ENCODE data around the gene TMEM125.
A peak's percentile ranks its signal among the peaks of the same experiment; 100 is the strongest.

TMEM125 gene

DNA sequence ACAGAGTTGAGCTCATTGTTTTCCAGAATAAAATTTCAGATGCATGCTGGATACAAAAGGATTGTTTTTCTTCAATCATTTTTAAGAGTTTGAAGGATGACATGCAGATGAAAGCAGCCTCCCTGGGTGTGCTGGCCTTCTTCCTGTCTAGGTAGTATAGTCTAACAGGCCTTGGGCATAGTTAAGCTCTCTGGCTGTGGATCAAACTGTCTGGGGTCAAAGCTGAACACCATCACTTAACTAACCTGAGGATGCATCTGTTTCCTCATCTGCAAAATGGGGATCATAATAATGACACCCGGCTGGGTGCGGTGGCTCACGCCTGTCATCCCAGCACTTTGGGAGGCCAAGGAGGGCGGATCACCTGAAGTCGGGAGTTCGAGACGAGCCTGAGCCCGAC is 25.0 kb downstream of the TMEM125 start:
- no peak for DNase-seq

DNA sequence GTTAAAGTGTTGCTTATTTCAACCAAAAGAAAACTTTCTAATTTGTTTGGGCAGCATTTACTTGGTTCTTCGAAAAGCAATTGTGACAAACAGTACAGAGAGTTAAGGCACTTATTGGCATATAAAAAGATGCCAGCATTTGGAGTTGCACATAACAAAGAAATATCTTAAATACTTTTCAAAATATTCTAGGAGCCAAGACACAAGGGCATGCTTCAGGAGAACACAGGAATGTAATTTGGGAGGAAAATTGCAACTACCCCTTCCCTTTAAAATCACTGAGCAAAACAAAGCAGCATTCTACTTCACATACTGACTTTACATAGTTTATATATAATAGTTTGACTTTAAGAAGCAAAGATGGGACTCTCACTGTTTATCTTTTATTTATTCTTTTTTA is 26.4 kb downstream of the TMEM125 start:
- peak; percentile 15 for DNase-seq

DNA sequence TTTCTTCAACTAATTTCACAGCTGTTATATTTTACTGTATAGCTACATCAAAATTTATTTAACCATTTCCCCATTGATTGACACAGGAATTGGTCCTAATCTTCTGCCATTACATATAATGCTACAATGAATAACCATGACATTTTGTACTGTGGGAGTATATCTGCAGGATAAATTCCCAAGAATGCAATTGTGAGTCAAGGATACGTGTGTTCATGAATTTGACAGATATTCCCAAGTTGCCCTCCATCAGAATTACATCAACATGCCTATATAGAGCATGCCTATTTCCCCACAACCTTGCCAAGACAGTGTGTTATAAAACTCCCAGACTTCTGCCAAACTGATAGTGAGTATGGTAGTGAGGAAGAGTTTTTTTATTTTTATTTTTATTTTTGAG is 28.3 kb downstream of the TMEM125 start:
- no peak for DNase-seq

DNA sequence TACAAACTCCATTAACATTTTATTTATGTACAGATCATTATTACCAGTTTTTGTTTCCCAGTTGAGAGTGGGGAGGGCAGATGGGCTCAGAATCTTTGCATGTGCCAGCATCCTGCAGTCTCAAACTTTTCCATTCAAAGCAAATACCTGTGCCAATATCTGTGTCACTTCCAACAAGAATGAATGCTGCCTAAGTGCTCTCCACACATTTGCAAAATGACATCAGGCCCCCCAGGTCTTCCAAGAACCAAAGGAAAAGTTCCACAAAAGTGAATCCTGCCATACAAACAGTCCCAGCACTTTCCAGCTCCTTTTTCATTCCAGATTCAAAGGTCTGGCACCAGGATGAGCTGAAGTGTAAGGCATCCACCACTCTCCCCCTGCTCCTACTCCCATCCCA is 29.3 kb downstream of the TMEM125 start:
- DNase-seq = no peak

DNA sequence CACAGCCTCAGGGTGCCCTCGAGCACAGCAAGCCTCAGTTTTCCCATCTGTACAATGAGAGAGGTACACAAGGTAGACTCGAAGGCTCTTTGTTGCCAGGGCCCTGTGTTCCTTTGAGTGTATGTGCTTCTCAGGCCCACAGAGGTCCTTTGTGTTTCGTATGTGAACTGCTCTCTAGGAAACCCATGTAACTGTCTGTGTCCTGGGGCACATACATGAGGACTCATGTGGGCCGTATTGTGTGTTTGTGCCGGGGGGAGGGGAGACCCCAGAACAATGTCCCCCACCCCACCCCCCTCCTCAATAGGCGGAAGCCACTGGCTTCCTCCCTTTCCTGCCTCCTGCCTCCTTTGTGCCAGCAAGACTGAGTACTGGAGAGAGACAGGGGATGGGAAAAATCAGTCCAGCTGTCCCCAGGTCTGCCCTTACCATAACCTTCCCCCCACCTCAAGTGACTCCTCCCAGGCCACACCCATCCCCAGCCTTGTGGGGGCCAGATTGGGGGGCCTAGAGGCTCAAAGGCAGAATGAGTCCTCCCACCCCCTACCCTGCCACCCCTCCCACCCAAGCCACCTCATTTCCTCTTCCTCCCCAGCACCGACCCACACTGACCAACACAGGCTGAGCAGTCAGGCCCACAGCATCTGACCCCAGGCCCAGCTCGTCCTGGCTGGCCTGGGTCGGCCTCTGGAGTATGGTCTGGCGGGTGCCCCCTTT is 30.8 kb downstream of the TMEM125 start, which contains the start of gene TIE1:
Gene TIE1, plus strand, starts transcription at position 605 of the 717 bp plus-strand sequence. Its CDS starts 90 bp downstream, at position 695.
- no peak for DNase-seq

DNA sequence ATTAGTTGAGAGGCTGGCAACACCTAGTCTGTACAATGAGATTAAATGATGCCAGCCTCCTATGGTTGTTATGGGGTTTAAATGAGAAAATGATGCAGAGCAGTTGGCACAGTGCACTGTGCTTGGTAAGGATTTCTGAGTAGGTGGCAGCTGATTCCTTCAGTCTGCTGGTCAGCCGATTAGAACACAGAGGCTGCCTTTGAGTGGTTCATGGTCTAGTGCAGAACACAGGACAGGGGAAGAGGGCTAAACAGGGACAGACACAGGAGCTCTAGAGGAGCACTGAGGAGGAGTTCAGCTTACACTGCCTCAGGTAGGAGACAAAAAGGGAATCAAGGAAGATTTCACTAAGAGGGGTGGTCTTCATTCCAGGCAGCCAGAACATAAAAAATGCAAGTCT is 32.4 kb downstream of the TMEM125 start:
- DNase-seq = no peak

DNA sequence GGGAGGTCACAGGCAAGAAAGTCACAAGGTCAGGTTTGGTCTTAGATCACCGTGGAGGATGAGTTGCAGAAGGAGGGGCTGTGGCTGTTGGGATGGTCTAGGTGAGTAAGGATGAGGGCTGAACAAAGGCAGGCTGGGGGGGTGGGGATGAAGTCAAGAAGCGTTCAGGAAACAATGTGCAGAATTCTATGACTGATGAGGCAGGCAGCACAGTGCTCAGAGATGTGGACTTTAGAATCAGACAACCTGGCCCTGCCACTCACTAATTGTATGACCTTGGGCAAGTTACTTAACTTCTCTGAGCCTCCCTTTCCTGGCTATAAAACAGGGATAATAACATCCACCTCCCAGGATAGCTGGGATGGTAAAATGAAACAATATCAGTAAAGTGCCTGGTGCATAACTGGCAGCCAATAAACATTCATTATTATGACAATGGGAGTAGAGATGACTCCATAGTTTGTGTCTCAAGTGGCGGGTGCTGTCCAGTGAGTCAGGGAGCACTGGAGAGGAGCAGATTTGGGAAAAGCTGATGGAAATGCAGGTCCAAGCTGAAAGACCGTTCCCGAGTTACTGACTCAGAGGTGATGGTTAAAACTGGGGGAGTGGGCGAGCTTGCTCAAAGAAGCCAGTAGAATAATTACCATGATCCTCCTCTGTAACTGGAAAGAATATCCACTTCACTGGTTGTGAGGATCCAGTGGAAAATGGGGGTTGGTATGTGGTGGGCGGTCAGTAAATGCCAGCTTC is 33.1 kb downstream of the TMEM125 start:
- no peak for DNase-seq

DNA sequence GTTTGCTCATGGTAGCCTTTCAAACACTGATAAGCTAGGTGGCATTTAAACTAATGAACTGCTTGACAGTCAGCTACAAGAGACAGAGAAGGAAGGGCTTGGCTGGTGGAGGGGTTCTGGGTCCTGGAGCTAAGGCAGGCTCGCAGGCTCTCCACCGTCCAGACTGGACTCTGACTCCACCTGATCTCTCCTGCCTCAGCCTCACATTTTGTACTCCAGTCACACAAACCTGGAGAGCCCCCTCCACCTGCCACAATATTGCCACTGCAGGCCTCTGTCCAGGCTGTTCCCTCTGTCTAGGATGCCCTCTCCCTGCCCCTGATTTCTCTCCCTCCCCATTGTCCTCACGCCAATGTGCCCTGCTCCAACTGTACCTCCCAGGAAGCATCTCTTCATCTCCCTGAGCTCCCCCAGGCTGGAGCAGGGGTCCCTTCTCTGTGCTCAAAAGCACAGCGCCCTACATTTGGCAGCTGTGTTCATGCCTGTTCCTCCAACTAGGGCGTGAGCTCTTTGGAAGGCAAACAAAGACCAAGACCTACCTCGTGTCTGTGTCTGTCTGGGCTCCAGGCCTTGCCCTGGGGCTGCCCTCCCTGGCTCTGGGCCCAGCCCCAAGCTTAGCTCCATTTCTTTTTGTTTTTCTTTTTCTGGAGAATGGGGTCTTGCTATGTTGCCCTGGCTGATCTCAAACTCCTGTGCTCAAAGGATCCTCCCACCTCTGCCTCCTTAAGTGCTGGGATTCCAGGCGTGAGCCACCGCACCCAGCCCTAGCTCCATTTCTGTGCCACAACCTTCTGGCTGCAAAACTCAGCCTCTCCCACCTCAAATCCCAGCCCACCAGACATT is 33.9 kb downstream of the TMEM125 start:
- no peak for DNase-seq

DNA sequence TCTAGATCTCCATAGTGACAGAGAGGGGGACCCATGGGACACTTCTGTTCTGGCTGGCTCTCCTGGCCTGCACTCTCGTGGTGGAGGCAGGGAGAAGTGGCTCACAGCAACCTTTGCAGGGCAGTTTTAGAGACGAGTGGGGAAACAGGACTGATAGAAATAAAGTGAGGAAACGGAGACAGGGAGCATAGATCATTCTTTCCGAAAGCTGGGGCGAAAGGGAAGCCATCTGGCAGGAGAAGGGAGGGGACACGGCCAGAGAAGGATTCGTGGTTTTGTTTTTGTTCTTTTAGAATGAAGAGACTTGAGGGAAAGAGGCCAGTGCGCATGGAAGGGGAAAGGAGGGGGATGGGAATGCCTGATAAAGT is 34.5 kb downstream of the TMEM125 start:
- DNase-seq = no peak

DNA sequence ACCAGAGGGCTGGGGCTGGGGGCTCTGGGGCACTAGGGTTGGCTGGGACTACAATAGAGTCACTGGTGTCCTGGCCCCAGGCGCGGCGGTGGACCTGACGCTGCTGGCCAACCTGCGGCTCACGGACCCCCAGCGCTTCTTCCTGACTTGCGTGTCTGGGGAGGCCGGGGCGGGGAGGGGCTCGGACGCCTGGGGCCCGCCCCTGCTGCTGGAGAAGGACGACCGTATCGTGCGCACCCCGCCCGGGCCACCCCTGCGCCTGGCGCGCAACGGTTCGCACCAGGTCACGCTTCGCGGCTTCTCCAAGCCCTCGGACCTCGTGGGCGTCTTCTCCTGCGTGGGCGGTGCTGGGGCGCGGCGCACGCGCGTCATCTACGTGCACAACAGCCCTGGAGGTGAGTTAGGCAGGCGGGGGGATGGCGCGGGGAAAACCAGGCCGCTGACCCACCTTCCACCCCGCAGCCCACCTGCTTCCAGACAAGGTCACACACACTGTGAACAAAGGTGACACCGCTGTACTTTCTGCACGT is 35.1 kb downstream of the TMEM125 start:
- no peak for DNase-seq

DNA sequence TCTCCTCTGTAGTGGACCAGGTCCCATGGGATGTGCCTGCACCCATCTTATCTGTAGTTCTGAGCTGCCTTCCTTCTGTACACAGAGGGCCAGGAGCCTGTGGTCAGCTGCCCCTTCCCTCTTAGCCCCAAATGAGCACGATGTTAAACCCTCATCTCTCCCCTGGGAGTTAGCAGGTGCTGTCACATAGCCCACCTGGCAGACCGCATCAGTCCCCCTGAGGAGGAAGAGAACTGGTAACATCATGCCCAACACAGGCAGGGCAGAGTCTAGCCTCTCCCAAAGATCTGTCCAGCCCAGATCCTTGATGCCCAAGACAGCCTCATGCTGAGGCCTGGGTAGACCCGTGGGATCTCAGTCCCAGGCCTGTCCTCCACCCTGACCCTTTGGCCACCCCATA is 35.7 kb downstream of the TMEM125 start:
- no peak for DNase-seq

DNA sequence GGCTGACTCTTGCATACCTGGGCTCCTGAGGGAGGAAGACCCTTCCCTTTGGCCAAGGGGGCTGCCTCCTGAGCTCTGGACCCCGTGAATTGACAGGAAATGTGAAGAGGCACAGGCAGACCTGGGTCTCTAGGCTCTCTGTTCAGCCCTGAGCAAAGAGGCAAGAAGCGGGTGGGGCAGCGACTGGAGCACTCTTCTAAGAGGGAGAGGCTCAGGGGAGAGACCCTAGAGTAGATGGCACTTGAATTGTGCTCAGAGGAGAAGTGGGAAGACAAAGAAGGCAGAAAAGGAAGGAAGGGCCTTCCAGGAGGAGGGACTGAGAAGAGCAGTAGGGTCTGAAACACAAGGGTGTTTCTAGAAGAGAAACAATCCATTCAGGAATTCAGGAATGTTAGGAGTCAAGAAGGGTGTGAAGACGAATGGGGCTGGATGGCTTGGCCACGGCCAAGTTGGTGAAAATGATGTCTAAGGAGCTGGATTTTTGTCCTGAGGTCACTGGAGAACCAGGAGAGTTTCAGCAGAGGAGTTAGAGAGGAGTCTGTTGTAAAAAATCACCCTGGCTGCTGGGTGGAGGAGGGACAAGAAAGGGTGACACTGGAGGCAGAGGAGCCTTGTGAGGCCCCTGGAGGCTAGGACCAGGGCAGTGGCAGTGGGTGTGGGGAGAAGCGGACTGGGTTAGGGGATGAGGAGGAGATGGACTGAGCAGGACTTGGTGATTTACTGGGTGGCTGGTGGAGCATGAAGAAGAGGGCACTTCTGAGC is 36.3 kb downstream of the TMEM125 start:
- DNase-seq = no peak

DNA sequence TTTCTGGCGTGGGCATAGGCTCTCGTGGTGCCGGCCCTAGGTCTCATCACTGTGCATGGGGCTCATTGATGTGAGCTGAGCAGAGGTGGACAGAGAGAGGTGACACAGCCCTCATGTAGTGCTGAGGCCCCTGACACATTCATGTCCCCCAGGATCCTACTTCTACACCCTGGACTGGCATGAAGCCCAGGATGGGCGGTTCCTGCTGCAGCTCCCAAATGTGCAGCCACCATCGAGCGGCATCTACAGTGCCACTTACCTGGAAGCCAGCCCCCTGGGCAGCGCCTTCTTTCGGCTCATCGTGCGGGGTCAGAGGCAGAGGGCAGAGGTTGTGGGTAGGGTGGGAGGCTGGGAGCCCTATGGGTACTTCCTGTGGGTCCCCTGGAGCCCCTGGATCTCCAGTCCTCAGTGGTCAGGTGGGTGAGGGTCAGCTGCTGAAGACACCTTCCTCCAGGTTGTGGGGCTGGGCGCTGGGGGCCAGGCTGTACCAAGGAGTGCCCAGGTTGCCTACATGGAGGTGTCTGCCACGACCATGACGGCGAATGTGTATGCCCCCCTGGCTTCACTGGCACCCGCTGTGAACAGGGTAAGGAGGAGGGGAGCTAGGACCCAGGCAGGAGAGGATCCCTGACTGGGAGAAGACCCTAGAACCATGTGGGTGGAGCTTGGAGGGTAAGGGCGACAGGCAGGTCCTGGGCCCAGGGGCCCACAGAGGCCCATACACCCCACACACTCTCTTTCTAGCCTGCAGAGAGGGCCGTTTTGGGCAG is 37.1 kb downstream of the TMEM125 start:
- no peak for DNase-seq

DNA sequence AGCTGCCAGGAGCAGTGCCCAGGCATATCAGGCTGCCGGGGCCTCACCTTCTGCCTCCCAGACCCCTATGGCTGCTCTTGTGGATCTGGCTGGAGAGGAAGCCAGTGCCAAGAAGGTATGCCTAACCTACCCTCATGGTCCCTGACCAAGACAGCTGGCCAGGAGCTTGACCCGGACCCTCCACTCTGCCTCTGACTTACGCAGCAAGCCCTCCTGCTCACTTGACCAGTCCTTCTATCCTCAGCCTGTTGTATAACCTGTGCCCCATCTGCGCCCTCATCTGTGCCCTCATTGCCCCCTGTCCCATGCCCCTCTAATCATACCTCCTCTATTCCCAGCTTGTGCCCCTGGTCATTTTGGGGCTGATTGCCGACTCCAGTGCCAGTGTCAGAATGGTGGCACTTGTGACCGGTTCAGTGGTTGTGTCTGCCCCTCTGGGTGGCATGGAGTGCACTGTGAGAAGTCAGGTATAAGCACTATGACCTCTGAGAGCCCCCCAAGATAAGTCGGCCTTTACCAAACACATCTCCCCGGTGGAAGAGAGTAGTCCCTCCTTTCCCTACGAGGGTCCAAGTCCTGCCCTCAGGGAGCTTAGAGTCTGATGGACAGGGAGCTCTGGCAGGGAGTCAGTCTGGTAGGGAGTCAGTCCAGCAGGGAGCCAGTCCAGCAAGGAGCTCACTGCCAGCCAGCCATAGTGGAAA is 37.8 kb downstream of the TMEM125 start:
- DNase-seq = no peak

DNA sequence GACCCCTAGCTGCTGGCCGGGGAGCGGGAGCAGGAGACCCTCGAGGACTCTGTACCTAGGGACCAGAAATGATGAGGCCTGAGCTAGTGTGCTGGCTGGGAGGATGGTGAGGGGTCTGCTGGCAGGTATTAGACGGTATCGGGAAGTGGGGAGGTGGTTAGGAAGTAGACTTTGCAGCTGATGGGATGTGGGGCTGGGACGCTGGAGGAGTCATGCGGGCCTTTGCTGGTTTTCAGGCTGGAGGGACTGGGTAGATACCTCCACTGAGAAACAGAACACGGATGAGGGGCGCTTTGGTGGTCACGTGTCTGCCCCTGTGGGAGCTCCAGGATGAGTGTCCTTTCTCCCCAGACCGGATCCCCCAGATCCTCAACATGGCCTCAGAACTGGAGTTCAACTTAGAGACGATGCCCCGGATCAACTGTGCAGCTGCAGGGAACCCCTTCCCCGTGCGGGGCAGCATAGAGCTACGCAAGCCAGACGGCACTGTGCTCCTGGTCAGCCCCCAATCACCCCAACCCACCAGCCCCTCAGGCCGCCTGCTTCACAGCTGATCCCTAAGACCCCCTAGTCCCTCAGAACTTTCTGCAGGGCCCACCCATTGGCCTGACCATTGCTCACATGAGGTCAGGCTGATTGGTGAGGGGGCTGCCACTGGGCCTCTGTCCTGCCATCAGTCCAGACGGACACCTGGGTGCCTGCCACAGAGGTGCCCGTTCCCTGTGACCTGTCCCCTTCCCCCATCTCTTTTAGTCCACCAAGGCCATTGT is 39.0 kb downstream of the TMEM125 start:
- no peak for DNase-seq

DNA sequence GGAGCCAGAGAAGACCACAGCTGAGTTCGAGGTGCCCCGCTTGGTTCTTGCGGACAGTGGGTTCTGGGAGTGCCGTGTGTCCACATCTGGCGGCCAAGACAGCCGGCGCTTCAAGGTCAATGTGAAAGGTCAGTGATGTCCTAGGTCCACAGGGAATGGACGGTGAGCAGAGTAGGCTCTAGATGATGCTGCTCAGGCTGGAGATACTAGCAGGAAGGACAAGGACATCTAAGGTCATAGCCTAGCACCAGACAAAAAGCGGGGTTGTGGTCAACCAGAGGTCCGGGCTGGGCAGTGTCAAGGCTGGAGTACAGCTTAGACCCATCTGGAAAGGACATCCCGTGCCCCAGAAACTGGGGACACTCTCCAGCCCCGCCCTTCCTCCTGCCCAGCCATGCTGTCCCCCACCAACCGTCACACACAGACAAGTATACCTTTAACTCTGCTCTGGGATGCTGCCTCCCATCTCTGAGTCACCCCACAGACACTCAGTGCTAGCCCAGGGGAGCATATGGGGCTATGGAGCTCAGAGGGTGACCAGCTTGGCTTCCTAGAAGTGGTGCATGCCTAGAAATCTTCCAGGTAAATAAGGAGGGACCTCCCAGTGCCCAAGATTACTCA is 39.7 kb downstream of the TMEM125 start:
- DNase-seq = no peak

DNA sequence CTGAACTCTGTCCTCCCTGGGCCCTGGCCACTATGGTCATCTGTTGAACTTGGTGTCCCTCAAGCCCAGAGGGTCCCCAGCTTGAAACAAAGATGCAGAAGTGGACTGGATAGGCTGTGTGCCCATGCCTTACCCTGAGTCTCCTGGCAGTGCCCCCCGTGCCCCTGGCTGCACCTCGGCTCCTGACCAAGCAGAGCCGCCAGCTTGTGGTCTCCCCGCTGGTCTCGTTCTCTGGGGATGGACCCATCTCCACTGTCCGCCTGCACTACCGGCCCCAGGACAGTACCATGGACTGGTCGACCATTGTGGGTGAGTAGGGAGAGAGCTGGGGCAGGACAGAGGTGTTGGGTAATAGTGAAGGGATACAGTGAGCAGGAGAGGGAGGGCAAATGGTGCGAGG is 41.7 kb downstream of the TMEM125 start:
- DNase-seq = no peak

DNA sequence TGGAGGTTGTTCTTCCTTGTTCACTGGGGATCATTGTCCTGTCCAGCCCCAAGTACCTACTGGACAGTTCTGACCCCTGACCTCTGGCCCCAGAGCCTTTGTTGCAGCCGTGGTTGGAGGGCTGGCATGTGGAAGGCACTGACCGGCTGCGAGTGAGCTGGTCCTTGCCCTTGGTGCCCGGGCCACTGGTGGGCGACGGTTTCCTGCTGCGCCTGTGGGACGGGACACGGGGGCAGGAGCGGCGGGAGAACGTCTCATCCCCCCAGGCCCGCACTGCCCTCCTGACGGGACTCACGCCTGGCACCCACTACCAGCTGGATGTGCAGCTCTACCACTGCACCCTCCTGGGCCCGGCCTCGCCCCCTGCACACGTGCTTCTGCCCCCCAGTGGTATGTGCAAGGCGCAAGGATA is 42.4 kb downstream of the TMEM125 start:
- no peak for DNase-seq

Data from fibroblast of skin of scalp (primary cell).